GM10847 (cell line): ENCODE results near the gene SLC12A7.

ENCODE experiments used
- POLR2A ChIP-seq: IDR thresholded peaks from 2 replicates; pipeline ENCODE4 v1.6.1; 2011; ENCODE audit not compliant: insufficient read length; ENCODE audit errors: extremely low read depth

Gene SLC12A7

GRCh38 chr5:1038417-1039209 lies 73.2 kb downstream of the SLC12A7 start:
- TF ChIP-seq POLR2A = no peak

- no peak for TF ChIP-seq POLR2A
Measured at GRCh38 chr5:1037671-1038416, 74.0 kb downstream of the SLC12A7 start.

GRCh38 chr5:1037123-1037670 lies 74.7 kb downstream of the SLC12A7 start:
- TF ChIP-seq POLR2A = no peak

GRCh38 chr5:1036504-1037122 lies 75.2 kb downstream of the SLC12A7 start:
- no peak for TF ChIP-seq POLR2A

- TF ChIP-seq POLR2A = no peak
Measured at GRCh38 chr5:1035421-1036405, 76.2 kb downstream of the SLC12A7 start.

- TF ChIP-seq POLR2A = no peak
Measured at GRCh38 chr5:1034986-1035385, 76.9 kb downstream of the SLC12A7 start.

- no peak for TF ChIP-seq POLR2A
Measured at GRCh38 chr5:1034421-1034905, 77.4 kb downstream of the SLC12A7 start.

- TF ChIP-seq POLR2A = no peak
Measured at GRCh38 chr5:1033606-1034420, 78.0 kb downstream of the SLC12A7 start.

GRCh38 chr5:1033178-1033577 lies 78.7 kb downstream of the SLC12A7 start:
- TF ChIP-seq POLR2A = no peak

GRCh38 chr5:1032551-1033027 lies 79.3 kb downstream of the SLC12A7 start:
- TF ChIP-seq POLR2A = no peak

- no peak for TF ChIP-seq POLR2A
Measured at GRCh38 chr5:1032011-1032410, 79.9 kb downstream of the SLC12A7 start.

- no peak for TF ChIP-seq POLR2A
Measured at GRCh38 chr5:1031306-1031959, 80.4 kb downstream of the SLC12A7 start.

GRCh38 chr5:1030801-1031271 lies 81.0 kb downstream of the SLC12A7 start:
- no peak for TF ChIP-seq POLR2A
